ENCODE data around the gene SELENOS. TPM values are rescaled to one million over a fixed set of nuclear protein-coding genes. Genes with fewer than 3 reads are reported as not detected.

Gene SELENOS
- total RNA-seq, 6 experiments from 2014 or later = 30.4 to 52.5 (median 39.6) TPM

DNA sequence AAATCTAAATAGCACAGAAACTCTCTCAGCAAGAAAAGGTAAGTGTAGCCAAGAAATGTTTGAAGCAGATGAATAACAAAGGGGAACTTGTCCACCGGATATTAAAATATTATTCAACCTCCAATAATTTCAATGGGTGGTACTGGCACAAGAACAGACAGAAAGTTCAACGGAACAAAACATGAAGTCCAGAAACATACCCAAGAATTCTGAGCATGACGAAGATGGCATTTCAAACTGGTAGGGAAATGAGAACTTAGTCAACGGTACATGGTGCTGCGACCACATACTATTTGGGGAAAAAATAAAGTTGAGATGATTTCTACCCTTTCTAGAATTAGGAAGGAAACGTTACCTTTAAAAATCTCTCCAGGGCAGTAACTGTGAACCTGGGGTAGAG is 30.9 kb downstream of the SELENOS start:
- peaks cover 0 to 15% (median 0%) of the 10 kb centered on the region in 4 donors for H3K4me1 ChIP-seq
- no peak overlapping the region for H3K4me3 ChIP-seq
- intact Hi-C loops (cut with DNase I) = no loop called here
- no peak for ATAC-seq
- no peaks in the 10 kb centered on the region for H3K9me3 ChIP-seq
- no peaks in the 10 kb centered on the region for H3K36me3 ChIP-seq
- TF ChIP-seq POLR2A (IDR thresholded peaks at IDR 0.05) = no peak
- TF ChIP-seq, protein P1, sequence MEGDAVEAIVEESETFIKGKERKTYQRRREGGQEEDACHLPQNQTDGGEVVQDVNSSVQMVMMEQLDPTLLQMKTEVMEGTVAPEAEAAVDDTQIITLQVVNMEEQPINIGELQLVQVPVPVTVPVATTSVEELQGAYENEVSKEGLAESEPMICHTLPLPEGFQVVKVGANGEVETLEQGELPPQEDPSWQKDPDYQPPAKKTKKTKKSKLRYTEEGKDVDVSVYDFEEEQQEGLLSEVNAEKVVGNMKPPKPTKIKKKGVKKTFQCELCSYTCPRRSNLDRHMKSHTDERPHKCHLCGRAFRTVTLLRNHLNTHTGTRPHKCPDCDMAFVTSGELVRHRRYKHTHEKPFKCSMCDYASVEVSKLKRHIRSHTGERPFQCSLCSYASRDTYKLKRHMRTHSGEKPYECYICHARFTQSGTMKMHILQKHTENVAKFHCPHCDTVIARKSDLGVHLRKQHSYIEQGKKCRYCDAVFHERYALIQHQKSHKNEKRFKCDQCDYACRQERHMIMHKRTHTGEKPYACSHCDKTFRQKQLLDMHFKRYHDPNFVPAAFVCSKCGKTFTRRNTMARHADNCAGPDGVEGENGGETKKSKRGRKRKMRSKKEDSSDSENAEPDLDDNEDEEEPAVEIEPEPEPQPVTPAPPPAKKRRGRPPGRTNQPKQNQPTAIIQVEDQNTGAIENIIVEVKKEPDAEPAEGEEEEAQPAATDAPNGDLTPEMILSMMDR (IDR thresholded peaks at IDR 0.05) = no peak
- no peak for DNase-seq
- H3K27me3 ChIP-seq = no peaks in the 10 kb centered on the region
- H3K27ac ChIP-seq = no peak overlapping the region
- 49% methylated on average over 6 of the region's 6 CpGs for WGBS (ENCODE audit: insufficient coverage, low coverage, low lambda C conversion rate, missing lambda C conversion rate)

DNA sequence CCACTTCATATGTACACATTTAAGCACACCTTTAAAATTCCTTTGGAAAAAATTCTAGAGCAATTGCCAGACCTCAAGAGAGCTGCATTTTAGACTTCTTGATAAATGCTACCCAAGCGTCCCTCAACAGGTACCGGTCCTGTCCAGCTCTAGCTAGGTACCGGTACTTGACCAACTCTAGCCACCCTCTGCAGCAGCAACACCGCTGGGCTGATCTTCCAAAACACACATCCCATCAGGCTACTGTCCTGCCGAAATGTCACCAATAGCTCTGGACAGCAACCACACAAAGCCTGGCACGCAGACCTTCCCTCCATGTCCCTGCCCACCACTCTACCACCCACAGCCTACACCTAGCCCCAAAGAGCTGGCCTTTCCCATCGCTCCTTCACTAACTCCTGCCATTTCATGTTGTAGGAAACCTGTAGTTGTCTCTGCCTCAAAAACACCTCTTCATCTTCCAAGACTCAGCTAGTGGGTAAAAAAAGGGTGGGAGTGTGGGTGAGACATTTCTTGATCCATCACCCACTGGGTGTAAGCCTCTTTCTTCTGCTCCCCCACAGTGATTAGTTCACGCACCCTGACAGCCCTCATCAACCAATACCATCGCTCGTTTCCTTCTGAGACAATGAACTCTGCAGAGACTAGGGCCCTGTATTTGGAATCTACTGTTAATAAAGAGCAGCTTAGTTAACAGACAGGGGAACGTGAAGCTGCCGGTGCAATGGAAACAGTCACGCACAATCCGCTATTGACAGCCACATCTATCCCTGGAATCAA is 32.2 kb downstream of the SELENOS start:
- intact Hi-C loops (cut with DNase I) = no loop called here
- 91% methylated on average over 12 of the region's 14 CpGs for WGBS (ENCODE audit: insufficient coverage, low coverage, low lambda C conversion rate, missing lambda C conversion rate)
- TF ChIP-seq, protein P1 (IDR thresholded peaks at IDR 0.05) = no peak
- Histone ChIP-seq H3K4me3 (no peak overlapping the region), H3K9me3 (no peaks in the 10 kb centered on the region), H3K4me1 (peaks cover 0 to 7% (median 1%) of the 10 kb centered on the region in 4 donors), H3K27me3 (no peaks in the 10 kb centered on the region), H3K36me3 (no peaks in the 10 kb centered on the region), H3K27ac (no peak overlapping the region)
- ATAC-seq (no peak), DNase-seq (no peak)

DNA sequence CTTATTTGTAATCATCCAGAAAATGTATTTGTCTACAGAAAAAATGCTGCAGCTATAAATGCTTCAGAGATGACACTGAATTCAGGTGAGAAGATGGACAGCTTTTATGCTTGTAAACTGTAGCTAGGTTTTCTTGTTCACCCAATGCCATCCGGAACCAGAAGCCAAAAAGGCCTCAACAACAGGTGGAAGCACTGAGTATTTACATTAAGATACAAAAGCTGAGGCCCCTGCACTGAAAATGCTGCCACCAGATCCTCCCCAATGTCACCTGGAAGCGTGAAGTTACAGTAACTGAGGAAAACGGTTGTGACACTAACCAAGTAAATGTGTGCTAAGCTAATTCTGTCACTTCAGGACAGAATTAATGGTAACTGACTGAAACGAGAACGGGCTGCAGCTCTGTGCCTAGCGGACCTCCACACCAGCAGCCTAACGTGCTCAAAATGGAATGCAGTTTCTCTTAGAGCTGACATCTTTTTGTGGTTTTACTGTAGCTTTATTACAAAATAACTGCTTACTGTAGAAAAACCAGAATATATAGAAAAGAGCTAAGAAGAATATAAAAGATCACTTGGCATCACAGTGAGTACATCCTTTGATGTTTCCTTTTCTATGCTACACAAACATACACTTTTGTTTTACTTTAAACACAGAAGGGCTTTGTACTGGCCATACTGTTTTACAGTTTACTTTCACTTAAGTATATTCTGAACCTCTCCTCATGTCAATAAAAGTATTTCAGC is 33.1 kb downstream of the SELENOS start:
- Histone ChIP-seq H3K36me3 (no peaks in the 10 kb centered on the region), H3K4me3 (no peak overlapping the region), H3K4me1 (peaks cover 0 to 3% (median 1%) of the 10 kb centered on the region in 4 donors), H3K9me3 (no peaks in the 10 kb centered on the region), H3K27me3 (no peaks in the 10 kb centered on the region), H3K27ac (no peak overlapping the region)
- WGBS (ENCODE audit: insufficient coverage, low coverage, low lambda C conversion rate, missing lambda C conversion rate) = 47% methylated on average over 7 of the region's 7 CpGs
- TF ChIP-seq, protein P1 (IDR thresholded peaks at IDR 0.05) = no peak
- TF ChIP-seq POLR2A (IDR thresholded peaks at IDR 0.05) = no peak
- ATAC-seq (no peak), DNase-seq (no peak)
- intact Hi-C loops (cut with DNase I) = no loop called here

DNA sequence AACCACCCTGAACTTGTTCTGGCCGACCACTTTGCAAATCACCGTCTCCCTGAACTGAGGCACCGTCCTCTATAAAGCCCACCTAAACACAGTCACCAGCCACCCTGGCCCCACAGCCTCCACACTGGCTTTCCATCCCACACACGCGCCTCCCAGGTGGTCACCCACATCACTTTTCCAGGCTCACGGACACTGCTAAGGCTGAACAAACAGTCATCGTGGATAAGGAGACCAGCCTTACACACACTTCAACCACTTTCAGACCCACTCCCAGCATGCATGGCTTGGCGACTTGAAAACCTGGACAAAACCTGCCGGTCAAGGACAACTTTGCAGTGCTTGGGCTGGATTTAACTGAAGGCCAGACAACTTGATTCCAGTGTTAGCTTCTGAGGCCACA is 33.9 kb downstream of the SELENOS start:
- H3K36me3 ChIP-seq = no peaks in the 10 kb centered on the region
- no peak for DNase-seq
- no peak overlapping the region for H3K27ac ChIP-seq
- no peaks in the 10 kb centered on the region for H3K9me3 ChIP-seq
- intact Hi-C loops (cut with DNase I) = no loop called here
- H3K4me3 ChIP-seq = no peak overlapping the region
- TF ChIP-seq, protein P1 (IDR thresholded peaks at IDR 0.05) = no peak
- 88% methylated on average over 9 of the region's 9 CpGs for WGBS (ENCODE audit: insufficient coverage, low coverage, low lambda C conversion rate, missing lambda C conversion rate)
- peaks cover 0 to 5% (median 1%) of the 10 kb centered on the region in 4 donors for H3K4me1 ChIP-seq
- no peaks in the 10 kb centered on the region for H3K27me3 ChIP-seq
- ATAC-seq = no peak
